Measurements from ENCODE around the gene ELF5. TPM values are rescaled to one million over a fixed set of nuclear protein-coding genes. Genes with fewer than 3 reads are reported as not detected.

ELF5 gene
- total and polyA plus RNA-seq, 2 of the 13 experiments (the other 11 are each of a cell fraction or from before 2014, with no cell fraction given), result 0.51 to 2.6 TPM

- TF ChIP-seq LRRFIP1 (CRISPR knock-in tag; conservative IDR thresholded peaks at IDR 0.05) (no peak), ZNF652 (CRISPR knock-in tag; IDR thresholded peaks at IDR 0.05; ENCODE audit: borderline replicate concordance, low read depth) (no peak), THAP9 (CRISPR knock-in tag; IDR thresholded peaks at IDR 0.05; ENCODE audit: borderline replicate concordance) (no peak), DZIP1 (CRISPR knock-in tag; IDR thresholded peaks at IDR 0.05) (no peak), SAP130 (CRISPR knock-in tag; IDR thresholded peaks at IDR 0.05; ENCODE audit: low read depth) (peak; percentile 68), PBX3 (CRISPR knock-in tag; IDR thresholded peaks at IDR 0.05; ENCODE audit: borderline replicate concordance) (no peak), ZNF251 (CRISPR knock-in tag; IDR thresholded peaks at IDR 0.05) (no peak), DRAP1 (CRISPR knock-in tag; IDR thresholded peaks at IDR 0.05) (0 out of 2 replicates have a peak, but pooled peaks have one; percentile 22), NFE2L2 (IDR thresholded peaks at IDR 0.05; ENCODE audit: low read length) (0 out of 2 replicates have a peak, but pooled peaks have one; percentile 19), ATF6 (CRISPR knock-in tag; conservative IDR thresholded peaks at IDR 0.05) (no peak), ZNF768 (CRISPR knock-in tag; IDR thresholded peaks at IDR 0.05) (no peak), ZBTB20 (CRISPR knock-in tag; IDR thresholded peaks at IDR 0.05; ENCODE audit: borderline replicate concordance, low read depth) (0 out of 2 replicates have a peak, but pooled peaks have one; percentile 45), ZNF124 (CRISPR knock-in tag; IDR thresholded peaks at IDR 0.05) (no peak), ZGPAT (CRISPR knock-in tag; IDR thresholded peaks at IDR 0.05) (peak; percentile 69; the same call in 1 of the 2 replicates), ZNF160 (CRISPR knock-in tag; IDR thresholded peaks at IDR 0.05) (no peak), EZH2 (conservative IDR thresholded peaks at IDR 0.05; ENCODE audit: low read depth, low read length) (no peak)
These were observed 12.1 kb downstream of the ELF5 start (continued) for GRCh38 chr11:34501500-34501899.

Measured in HepG2 (cell line).